Epithelial cell of esophagus (primary cell): ENCODE measurements around the gene NDST1.

ENCODE experiments used
- DNase-seq: peaks from one replicate; pipeline ENCODE4 v3.0.0; 2010; ENCODE audit warnings: low read depth
- H3K4me3 ChIP-seq: 2 replicates; pipeline ENCODE4 v1.5.1; 2011; ENCODE audit warnings: mild to moderate bottlenecking, low read length, control low read depth
- CTCF ChIP-seq: IDR thresholded peaks from 2 replicates; pipeline ENCODE4 v1.5.1; 2011; ENCODE audit warnings: low read depth, mild to moderate bottlenecking, low read length, control low read depth, inconsistent platforms; ENCODE audit not compliant: insufficient read depth; ENCODE audit errors: missing control alignments

NDST1 gene

DNA sequence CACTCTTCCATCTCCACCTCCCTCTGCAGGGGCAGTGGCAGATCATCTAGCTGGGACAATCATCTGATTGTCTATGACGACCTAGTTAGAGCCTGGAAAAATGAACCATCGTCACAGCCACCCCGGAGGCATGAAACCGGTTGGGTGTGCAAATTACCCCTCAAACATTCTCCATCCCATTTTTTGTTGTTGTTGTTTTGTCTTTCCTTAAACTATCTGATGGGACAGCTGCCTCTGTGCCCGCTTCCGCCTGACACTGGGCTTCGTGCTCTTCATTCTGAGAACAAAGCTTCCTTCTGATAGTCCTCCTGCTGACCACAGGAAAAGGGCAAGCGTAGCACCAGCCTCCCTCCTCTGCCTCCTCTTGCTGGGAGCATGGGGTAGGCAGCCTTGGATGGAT, 7.0 kb upstream of the NDST1 start:
- no peak for TF ChIP-seq CTCF
- no peak overlapping the region for H3K4me3 ChIP-seq
- no peak for DNase-seq

GRCh38 chr5:150502106-150502505, 5.8 kb upstream of the NDST1 start:
- DNase-seq, result peak; percentile 46
- TF ChIP-seq CTCF, result no peak
- no peak overlapping the region for H3K4me3 ChIP-seq

DNA sequence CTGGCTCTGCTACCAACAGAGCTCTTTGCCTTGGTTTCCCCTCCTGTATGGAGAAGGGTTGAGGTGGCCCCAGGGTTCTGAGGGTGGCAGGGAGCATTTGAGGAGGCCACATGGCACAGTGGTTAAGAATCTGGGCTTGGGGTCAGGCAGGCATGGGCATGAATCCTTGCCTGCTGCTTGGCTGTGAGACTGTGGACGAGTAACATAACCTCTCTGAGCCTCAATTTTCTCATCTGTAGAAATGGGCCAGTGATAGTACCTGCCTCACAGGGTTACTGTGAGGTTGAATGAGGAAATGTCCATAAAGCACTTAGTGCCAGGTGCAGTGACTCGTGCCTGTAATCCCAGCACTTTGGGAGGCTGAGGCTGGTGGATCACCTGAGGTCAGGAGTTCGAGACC, 5.1 kb upstream of the NDST1 start:
- DNase-seq, result no peak
- no peak for TF ChIP-seq CTCF
- H3K4me3 ChIP-seq, result no peak overlapping the region

DNA sequence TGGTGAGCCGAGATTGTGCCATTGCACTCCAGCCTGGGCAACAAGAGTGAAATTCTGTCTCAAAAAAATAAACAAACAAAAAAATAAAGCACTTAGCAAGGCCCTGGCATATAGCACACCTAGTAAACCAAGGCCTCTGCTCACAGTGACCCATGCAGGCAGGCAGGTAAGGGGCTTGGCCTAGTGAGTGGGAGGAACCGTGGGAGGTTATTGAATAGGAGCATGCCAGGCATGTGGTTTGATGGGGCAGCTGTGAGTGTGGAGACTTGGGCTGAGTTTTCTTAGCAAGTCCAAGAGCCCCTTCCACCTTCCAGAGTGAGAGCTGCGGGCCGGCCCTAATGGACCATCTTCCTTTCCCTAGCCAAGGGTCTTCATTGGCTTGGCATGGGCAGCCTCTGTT, 4.5 kb upstream of the NDST1 start:
- no peak for DNase-seq
- TF ChIP-seq CTCF, result no peak
- H3K4me3 ChIP-seq, result no peak overlapping the region

DNA sequence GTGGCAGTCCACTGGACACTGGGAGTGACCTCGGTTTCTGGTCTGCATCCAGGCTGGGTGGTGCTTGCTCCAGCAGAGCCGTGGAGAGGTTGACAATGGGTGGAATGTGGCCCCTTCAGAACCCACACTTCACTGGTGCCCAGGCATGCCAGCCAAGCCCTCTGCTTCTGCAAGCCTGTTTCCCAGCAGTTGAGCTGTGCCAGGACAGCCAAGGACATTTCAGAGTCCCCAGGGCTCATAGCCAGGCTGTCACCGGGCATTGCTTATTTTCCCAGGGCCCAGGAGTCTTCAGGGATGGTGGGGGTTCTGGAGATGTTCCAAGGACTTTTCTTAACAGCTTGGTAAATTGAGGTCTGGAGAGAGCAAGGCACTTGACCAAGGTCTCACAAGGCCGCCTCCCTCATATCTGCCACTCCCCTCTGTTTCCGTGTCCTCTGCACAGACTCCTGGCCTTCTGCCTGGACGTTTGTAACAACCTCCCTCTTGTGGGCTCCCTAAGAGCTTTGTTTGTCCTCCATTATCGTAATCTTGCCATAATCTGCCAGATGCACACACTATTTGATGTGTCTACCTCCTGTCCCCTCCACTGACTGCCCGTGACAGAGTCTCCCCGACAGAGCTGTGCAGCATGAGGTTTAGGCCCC, 3.8 kb upstream of the NDST1 start:
- no peak for DNase-seq
- no peak overlapping the region for H3K4me3 ChIP-seq
- no peak for TF ChIP-seq CTCF

DNA sequence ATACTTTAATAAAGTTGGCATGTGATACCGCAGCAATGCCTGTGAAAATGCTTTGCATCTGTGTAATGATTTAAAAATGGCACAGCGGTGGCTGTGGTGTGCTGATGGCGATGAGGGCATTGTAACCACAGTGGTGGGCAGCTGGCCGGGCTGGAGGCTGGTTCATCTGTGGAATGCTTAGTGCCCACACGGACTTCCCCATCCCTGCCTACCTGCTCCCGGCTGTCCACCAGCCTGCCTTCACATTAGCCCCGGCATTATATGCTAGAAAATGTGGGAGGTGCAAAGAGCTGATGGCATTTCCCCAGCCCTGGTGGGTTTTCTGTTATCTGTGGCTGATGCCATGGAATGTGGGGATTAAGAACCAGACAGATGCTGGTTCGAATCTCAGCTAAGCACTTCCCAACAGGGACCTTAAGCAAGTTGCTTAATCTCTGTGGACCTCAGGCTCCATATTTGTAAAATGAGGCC, 2.9 kb upstream of the NDST1 start:
- DNase-seq, result no peak
- no peak for TF ChIP-seq CTCF
- no peak overlapping the region for H3K4me3 ChIP-seq

- TF ChIP-seq CTCF, result no peak
- DNase-seq, result no peak
- no peak overlapping the region for H3K4me3 ChIP-seq
Measured at GRCh38 chr5:150505816-150506215, 2.1 kb upstream of the NDST1 start.
